BLaER1 treated with 17β-estradiol and CSF1 and Interleukin-3, amounts not matched to agents 10 nM and 100 nM (cell line): Measurements from ENCODE around the gene RAB4B.

Experiments
- H3K27ac ChIP-seq, 11 experiments: shearing (Covaris generic); formaldehyde crosslinking; 2 replicates each; pipeline ENCODE4 v1.8.1; 2022
- H3K27me3 ChIP-seq, 11 experiments: shearing (Covaris generic); formaldehyde crosslinking; 2 replicates each; pipeline ENCODE4 v1.8.1; 2022
- H3K36me3 ChIP-seq, 11 experiments: shearing (Covaris generic); formaldehyde crosslinking; 2 replicates each; pipeline ENCODE4 v1.8.1; 2022
- H3K4me1 ChIP-seq, 10 experiments: shearing (Covaris generic); formaldehyde crosslinking; 2 replicates each; pipeline ENCODE4 v1.8.1; 2022
- H3K4me2 ChIP-seq, 11 experiments: shearing (Covaris generic); formaldehyde crosslinking; 2 replicates each; pipeline ENCODE4 v1.8.1; 2022
- H3K4me3 ChIP-seq, 10 experiments: shearing (Covaris generic); formaldehyde crosslinking; 2 replicates each; pipeline ENCODE4 v1.8.1; 2022
- H3K9ac ChIP-seq, 11 experiments: shearing (Covaris generic); formaldehyde crosslinking; 2 replicates each; pipeline ENCODE4 v1.8.1; 2022
- H3K9me3 ChIP-seq, 11 experiments: shearing (Covaris generic); formaldehyde crosslinking; replicated peaks in 1 of 11; 2 replicates each; pipeline ENCODE4 v1.8.1; 2022
- H4K20me1 ChIP-seq, 11 experiments: shearing (Covaris generic); formaldehyde crosslinking; 2 replicates each; pipeline ENCODE4 v1.8.1; 2022
- Cebpa-rat ChIP-seq, 11 experiments: shearing (Covaris generic); IDR thresholded peaks; 2 replicates each; pipeline ENCODE4 v1.8.1; 2022

The RAB4B gene

DNA sequence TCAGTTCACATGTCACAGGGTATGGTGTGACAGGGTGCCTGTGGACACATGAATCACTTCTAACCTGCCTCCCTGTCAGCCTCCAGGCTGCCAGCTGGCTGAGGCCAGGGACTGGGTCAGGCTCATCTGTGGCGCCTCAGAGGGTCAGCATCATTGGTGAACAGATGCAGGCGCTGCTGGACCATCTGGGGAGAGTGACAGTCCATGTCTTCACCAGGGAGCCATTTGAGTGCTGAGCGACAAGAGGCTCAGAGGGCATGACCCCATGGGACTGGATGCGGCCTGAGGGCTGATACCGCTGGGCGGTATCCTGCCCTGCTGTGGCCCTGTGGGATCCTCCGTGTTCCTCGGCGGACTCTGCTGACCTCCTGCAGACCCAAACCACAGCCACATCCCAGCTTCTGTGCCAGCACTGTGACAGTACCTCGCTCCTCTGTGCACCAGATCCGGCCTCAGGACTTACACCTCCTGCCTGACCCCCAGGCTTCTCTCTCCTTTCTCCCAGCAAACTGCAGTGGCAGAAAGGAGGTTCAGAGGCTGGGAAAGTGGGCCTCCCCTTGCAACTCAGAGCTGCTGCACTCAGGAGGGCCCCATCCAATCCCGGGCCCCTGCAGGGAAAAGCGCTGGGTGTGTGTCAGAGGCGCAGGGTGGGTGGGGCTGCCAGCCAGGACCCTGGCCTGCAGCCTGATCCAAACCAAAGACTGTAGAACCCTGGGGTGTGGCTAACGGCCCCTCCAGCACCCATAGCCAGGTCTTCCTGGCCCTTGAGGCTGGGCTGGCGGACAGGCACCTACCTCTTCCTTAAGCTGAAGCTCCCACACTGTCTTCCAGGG lies 38.0 kb upstream of the RAB4B start:
- Histone ChIP-seq H4K20me1 (no peaks in the 10 kb centered on the region; a peak in 2 of 22 replicates), H3K4me1 (peaks cover 4 to 16% (median 11%) of the 10 kb centered on the region in 10 experiments; a peak in 14 of 20 replicates), H3K27ac (peak overlapping the region in 1 of 11 experiments; percentile 12; a peak in 1 of 22 replicates), H3K4me3 (no peak overlapping the region), H3K27me3 (no peaks in the 10 kb centered on the region), H3K4me2 (peak overlapping the region in 5 of 11 experiments; percentile 15 to 34 (median 17); a peak in 8 of 22 replicates), H3K36me3 (peaks cover 26 to 67% (median 41%) of the 10 kb centered on the region in 11 experiments), H3K9me3 (no peaks in the 10 kb centered on the region), H3K9ac (peak overlapping the region in 7 of 11 experiments; percentile 9 to 35 (median 20); a peak in 4 of 22 replicates)
- TF ChIP-seq Cebpa-rat (IDR thresholded peaks at IDR 0.05) = no peak

DNA sequence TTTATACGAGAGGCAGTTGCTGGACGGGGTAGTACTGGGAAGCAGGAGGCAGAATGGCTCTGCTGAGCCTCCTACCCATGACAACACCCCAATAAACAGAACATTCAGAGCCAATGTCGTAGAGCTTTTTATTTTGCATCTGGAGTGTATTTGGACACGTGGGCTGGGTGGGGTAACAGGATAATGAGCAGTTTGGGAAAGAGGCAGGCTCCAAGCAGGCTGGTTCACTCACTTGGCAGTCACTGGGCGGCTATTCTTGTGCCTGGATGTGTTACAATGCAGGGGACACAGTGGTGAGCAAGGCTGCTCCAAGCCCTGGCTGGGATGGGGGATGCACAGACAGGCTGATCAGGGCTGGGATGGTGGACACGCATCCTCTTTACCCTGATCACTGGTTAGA lies 37.3 kb upstream of the RAB4B start:
- Histone ChIP-seq H3K36me3 (peaks cover 19 to 60% (median 35%) of the 10 kb centered on the region in 11 experiments), H3K9me3 (no peaks in the 10 kb centered on the region), H3K4me1 (peaks cover 8 to 23% (median 12%) of the 10 kb centered on the region in 10 experiments; a peak in 15 of 20 replicates), H3K27me3 (no peaks in the 10 kb centered on the region), H3K4me3 (no peak overlapping the region), H4K20me1 (no peaks in the 10 kb centered on the region; a peak in 1 of 22 replicates), H3K4me2 (no peak overlapping the region), H3K9ac (no peak overlapping the region), H3K27ac (no peak overlapping the region)
- no peak for TF ChIP-seq Cebpa-rat (IDR thresholded peaks at IDR 0.05)

DNA sequence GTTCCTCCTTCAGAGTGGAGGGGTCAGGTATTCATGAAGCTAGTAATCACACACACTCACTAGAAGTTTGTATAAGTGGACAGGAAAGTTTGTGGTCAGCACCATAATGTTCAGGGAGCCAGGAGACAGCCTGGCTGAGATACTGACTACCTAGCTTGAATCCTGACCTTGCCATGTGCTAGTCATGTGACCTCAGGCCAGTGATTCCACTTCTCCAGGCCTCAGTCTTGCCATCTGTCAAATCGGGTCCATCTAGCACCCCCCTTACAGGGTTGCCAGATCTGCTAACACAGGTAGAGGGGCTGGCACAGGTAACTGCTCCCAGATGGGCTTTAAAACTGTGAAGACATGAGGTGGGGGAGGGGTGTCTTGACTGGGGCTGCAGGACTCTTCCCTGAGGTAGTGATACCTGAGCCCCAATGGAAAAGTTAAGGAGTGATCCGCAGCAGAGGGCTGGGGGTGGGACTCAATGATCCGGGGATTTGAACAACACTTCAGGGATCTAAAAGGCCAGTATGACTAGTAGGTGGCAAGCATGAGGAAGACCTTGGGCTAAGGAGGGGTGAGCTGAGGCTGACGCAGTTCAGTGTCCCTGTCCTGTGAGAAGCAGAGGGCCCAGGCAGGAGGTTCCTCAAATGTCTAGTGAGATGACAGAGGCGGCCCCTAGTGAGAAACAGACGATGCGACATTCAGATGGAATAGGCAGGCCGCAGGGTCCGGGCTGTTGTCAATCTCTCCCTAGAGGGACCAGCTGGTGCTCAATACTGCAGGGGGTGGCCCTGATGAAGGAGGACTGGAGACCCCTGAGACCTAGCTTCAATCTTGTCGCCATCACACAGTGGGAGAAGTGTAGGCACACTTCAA lies 36.3 kb upstream of the RAB4B start:
- no peak overlapping the region for H3K27ac ChIP-seq
- H3K27me3 ChIP-seq = no peaks in the 10 kb centered on the region
- peaks cover 8 to 23% (median 13%) of the 10 kb centered on the region in 10 experiments; a peak in 15 of 20 replicates for H3K4me1 ChIP-seq
- no peak overlapping the region for H3K4me3 ChIP-seq
- H3K9me3 ChIP-seq = no peaks in the 10 kb centered on the region
- peaks cover 10 to 50% (median 26%) of the 10 kb centered on the region in 11 experiments for H3K36me3 ChIP-seq
- TF ChIP-seq Cebpa-rat (IDR thresholded peaks at IDR 0.05) = no peak
- H3K9ac ChIP-seq = peak overlapping the region in 2 of 11 experiments; percentile 3 to 9; a peak in 2 of 22 replicates
- H3K4me2 ChIP-seq = no peak overlapping the region
- H4K20me1 ChIP-seq = no peaks in the 10 kb centered on the region; a peak in 1 of 22 replicates

DNA sequence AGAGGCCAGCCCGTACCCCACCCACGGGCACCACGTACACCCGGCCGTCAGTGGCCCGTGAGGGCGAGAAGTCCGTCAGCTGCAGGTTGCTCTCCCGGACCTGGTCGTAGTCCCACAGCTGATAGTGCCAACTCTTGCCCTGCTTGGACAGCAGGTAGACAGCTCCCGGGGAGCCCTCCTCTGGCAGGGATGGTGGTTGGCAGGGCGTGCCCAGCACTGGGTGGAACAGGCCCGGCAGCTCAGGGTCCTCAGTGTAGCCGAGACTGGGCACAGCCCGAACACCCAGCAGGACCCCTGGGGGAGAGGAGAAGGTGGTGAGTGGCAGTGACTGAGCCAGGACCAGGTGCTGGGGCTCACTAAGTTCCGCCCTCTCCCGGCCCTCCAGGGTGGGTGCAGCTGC lies 35.6 kb upstream of the RAB4B start:
- H3K27ac ChIP-seq = no peak overlapping the region
- H3K36me3 ChIP-seq = peaks cover 3 to 43% (median 18%) of the 10 kb centered on the region in 11 experiments
- H3K4me2 ChIP-seq = no peak overlapping the region
- H3K4me3 ChIP-seq = no peak overlapping the region
- no peak for TF ChIP-seq Cebpa-rat (IDR thresholded peaks at IDR 0.05)
- peaks cover 8 to 23% (median 13%) of the 10 kb centered on the region in 10 experiments; a peak in 16 of 20 replicates for H3K4me1 ChIP-seq
- no peaks in the 10 kb centered on the region for H3K27me3 ChIP-seq
- no peaks in the 10 kb centered on the region for H3K9me3 ChIP-seq
- H3K9ac ChIP-seq = peak overlapping the region in 1 of 11 experiments; percentile 3; a peak in 2 of 22 replicates
- no peaks in the 10 kb centered on the region; a peak in 1 of 22 replicates for H4K20me1 ChIP-seq

DNA sequence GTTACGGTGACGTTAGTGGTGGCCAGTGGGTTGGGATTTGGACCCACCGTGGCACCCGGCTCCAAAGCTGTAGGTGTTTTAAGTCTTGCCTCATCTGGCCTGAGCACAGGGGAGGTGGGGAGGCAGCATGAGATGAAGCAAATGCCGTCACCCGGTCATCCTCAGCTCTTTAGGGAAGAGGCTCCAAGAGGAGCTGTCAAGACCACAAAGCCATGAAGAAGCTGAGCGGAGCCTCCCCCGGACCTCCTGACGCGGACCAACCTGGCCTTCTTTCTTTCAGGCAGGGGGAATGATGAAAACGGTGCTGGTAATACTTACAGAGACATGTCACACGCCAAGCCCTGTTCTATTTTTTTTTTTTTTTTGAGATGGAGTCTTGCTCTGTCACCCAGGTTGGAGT lies 35.2 kb upstream of the RAB4B start:
- no peaks in the 10 kb centered on the region; a peak in 1 of 22 replicates for H4K20me1 ChIP-seq

DNA sequence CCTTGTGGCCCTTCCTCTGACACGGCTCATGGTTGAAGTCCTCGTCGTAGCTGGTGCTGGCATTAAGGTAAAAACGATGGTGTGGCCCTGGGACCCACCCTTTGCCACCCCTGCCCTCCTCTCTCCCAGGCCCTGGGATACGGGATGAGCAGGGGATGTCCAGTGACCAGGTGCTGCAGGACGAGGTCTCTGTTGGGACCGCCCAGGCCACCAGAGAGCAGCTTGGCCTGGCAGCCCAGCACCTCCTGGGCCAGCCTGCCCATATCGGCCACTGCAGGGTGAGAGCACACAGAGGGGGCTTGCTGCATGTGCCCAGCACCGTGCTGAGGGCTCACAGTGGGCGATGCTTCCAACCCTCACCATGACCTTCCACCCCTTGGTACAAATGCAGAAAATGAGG lies 34.1 kb upstream of the RAB4B start:
- Histone ChIP-seq H3K9ac (no peak overlapping the region), H4K20me1 (no peaks in the 10 kb centered on the region; a peak in 1 of 22 replicates), H3K4me1 (peaks cover 14 to 31% (median 24%) of the 10 kb centered on the region in 10 experiments), H3K9me3 (no peaks in the 10 kb centered on the region), H3K27me3 (no peaks in the 10 kb centered on the region), H3K4me2 (no peak overlapping the region), H3K4me3 (no peak overlapping the region), H3K27ac (no peak overlapping the region), H3K36me3 (peaks cover 0 to 31% (median 11%) of the 10 kb centered on the region in 11 experiments; a peak in 14 of 22 replicates)
- TF ChIP-seq Cebpa-rat (IDR thresholded peaks at IDR 0.05) = no peak

More for the DNA sequence above, 35.2 kb upstream of the RAB4B start:
- H3K9me3 ChIP-seq = no peaks in the 10 kb centered on the region
- peaks cover 8 to 23% (median 14%) of the 10 kb centered on the region in 10 experiments; a peak in 18 of 20 replicates for H3K4me1 ChIP-seq
- no peak for TF ChIP-seq Cebpa-rat (IDR thresholded peaks at IDR 0.05)
- no peaks in the 10 kb centered on the region for H3K27me3 ChIP-seq
- no peak overlapping the region for H3K4me3 ChIP-seq
- no peak overlapping the region for H3K4me2 ChIP-seq
- no peak overlapping the region for H3K9ac ChIP-seq
- peaks cover 0 to 39% (median 15%) of the 10 kb centered on the region in 11 experiments; a peak in 15 of 22 replicates for H3K36me3 ChIP-seq
- H3K27ac ChIP-seq = no peak overlapping the region

DNA sequence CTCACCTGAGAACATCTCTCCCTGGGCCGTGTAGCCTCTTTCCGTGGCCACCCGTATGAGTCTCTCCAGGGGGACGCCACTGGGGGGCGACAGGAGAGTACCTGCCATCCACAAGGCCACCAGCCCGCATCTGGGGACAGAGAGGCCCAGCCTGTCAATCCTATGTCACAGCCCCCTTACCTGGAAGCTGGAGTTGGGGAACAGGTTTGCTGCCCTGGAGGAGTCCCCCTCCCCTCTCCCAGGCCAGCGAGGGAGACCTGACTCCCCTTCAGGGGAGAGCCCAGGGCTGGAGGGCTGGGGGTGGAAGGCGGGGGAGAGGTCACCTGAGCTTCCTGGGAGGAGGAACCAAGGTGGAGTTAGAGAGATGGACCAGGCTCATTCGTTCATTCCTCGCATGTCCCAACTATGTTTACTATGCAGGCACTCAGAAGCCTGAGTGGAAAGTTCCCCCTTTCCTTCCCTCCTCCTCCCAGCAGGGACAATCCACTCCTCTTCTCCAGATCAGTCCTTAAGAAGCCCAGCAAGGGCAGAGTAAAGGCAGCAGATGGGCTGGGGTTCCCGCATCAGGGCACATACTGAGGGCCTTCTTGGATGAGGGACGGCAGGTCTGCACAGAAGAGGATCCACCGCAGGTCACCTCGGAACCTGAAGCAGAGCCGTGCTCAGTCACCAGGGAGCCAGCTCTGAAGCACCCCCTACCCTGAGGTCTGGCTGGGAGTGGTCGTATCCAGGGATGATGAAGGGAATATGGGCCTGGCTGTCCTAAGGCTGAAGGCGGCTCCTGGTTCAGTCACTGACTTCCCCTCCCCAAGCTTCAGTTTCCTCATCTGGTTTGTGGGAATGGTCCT lies 33.3 kb upstream of the RAB4B start:
- H3K9ac ChIP-seq = no peak overlapping the region; a peak in 3 of 22 replicates

DNA sequence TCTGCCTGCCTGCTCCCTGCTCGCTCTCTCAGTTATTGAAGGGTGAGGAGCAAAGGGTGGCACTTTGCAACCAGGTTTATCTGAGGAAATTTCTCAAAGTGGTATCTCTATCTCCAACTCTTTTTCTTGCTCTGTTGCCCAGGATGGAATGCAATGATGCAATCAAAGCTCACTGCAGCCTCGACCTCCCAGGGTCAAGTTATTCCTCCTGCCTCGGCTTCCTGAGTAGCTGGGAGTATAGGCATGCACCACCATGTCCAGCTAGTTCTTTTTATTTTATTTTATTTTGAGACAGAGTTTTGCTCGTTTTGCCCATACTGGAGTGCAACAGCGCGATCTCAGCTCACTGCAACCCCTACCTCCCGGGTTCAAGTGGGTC lies 32.7 kb upstream of the RAB4B start:
- H3K9me3 ChIP-seq = no peaks in the 10 kb centered on the region
- H4K20me1 ChIP-seq = no peaks in the 10 kb centered on the region
- H3K4me1 ChIP-seq = peaks cover 19 to 37% (median 26%) of the 10 kb centered on the region in 10 experiments
- no peak overlapping the region for H3K27ac ChIP-seq
- no peak overlapping the region; a peak in 1 of 22 replicates for H3K4me2 ChIP-seq
- no peak overlapping the region for H3K9ac ChIP-seq
- 0 out of 22 replicates have a peak, but pooled peaks of 2 of the 11 experiments have one; percentile 10 to 27 for TF ChIP-seq Cebpa-rat (IDR thresholded peaks at IDR 0.05)
- no peaks in the 10 kb centered on the region for H3K27me3 ChIP-seq
- no peak overlapping the region for H3K4me3 ChIP-seq
- H3K36me3 ChIP-seq = peaks cover 0 to 16% (median 0%) of the 10 kb centered on the region in 11 experiments; a peak in 5 of 22 replicates

More for the DNA sequence above, 33.3 kb upstream of the RAB4B start:
- peaks cover 15 to 34% (median 24%) of the 10 kb centered on the region in 10 experiments for H3K4me1 ChIP-seq
- no peak overlapping the region for H3K27ac ChIP-seq
- H3K27me3 ChIP-seq = no peaks in the 10 kb centered on the region
- no peak for TF ChIP-seq Cebpa-rat (IDR thresholded peaks at IDR 0.05)
- H3K4me3 ChIP-seq = no peak overlapping the region
- H4K20me1 ChIP-seq = no peaks in the 10 kb centered on the region
- peaks cover 0 to 22% (median 3%) of the 10 kb centered on the region in 11 experiments; a peak in 8 of 22 replicates for H3K36me3 ChIP-seq
- no peak overlapping the region for H3K4me2 ChIP-seq
- H3K9me3 ChIP-seq = no peaks in the 10 kb centered on the region
